GM21390 (cell line): ENCODE data around the gene VPS37B.

Experiments used
- ATAC-seq: cut with Tn5 transposase; IDR thresholded peaks from one replicate; pipeline ENCODE4 v1.9.1; 2021; ENCODE audit not compliant: unreplicated experiment

Gene VPS37B

DNA sequence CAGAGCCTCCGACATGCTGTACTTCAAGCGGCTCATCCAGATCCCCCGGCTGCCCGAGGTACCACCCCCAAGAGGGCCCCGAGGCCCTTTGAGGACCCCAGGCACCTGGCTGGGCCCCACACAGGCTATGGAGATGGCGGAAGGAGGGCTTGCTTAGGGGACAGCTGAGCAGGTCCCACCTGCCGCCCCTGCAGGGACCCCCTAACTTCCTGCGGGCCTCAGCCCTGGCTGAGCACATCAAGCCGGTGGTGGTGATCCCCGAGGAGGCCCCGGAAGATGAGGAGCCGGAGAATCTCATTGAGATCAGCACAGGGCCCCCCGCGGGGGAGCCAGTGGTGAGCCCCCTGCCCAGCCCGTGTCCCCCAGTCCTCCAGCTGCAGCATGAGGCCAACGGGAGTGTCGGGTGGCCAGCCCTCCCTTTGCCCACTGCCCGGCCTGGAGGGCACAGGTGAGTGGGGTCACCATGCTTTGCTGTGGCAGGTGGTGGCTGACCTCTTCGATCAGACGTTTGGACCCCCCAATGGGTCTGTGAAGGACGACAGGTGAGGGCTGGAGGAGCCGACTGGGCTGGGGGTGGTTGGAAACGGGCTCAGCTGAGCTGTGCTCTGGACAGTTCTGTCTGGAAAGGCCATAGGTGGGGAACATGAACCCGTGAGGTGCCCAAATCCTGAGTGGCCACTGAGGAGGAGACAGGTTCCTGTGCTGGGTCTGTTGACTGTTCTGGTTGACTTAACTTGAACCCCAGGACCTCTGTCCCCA lies 40.7 kb downstream of the VPS37B start:
- ATAC-seq: no peak

DNA sequence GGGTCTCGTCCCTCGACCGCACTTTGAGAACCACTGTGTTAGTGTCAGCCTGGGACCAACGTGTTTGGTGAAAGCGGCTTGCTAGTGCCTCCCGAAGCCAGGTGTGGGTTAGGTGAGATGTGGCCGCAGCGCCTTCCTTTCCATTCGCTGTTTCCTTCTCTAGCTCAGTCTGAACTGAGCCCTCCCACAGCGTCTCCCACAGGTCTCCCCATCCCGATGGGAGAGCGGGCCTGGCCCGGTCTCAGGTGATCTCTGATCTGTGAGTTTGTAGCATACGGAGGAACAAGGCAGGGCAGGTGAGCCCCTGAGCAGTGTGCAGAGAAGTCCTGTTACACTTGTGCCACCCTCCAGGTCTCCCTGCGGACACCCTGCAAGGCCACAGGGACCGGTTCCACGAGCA lies 41.4 kb downstream of the VPS37B start:
- ATAC-seq: no peak

DNA sequence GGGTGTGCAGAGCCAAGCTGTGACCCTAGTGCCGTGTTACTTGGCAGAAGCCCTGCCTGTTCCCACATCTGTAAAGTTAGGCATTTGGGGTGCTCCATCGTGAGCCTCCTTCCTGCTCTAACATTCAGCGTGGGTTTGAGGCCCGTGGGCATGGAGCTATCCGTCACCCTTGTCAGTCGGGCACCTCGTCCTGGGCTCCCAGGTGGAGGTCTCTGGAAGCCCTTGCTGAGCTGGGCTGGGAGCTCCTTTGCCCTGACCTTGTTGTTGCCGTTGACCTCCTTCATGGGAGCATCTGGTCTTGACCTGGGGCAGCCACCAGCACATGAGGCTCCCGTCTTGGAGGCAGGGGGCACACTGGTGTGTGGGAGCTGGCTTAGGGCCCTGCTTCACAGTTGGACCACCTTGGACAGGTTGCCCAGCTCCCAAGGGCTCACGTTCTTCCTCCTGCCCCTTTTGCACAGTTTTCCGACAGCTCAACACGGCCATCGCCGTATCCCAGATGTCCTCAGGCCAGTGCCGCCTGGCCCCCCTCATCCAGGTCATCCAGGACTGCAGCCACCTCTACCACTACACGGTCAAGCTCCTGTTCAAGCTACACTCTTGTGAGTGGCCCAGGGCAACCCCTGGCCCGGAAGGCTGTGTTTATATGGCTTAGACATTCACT lies 42.2 kb downstream of the VPS37B start:
- ATAC-seq: no peak

DNA sequence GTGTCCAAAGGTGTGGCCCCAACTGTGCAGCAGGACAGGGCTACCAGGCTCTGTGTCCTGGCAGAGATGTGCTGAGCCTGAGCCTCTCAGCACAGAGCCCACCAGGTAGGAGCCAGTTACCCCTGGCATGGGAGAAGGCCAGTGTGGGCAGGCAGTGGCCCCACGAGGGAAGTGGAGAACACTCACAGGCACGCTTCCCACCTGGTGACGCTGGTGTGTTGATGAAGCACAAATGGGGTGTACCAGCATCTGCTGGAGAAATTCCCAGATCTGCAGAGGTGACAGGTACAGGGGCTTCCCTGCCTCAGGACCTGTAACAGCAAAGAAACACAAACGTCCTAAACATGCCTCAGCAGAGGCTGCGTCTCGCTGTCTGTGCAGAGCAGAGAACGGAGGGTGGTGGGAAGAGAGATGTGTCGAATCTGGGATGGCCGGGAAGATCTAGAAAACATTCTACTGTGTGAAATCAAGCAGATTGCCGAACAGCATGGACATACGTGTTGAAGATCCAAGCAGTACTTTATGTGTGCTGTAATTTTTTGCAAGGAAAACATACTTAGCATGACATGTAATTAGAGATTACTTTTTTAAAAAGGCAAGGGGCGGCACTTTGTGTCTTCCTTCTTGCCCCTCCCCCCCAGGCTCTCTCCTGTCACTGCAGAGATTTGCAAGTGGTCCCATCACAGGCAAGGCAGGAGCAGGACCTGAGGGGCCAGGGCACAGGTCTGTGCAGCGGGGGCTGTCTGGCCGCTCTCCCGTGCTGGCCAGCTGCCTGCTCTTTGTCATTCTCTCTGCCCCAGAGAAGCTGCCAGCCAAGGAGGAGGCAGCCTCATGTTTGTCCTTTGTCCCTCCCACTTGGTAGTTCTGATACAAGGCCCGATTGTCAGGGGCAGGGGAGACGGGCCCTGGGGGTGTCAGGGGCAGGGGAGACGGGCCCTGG lies 43.3 kb downstream of the VPS37B start:
- no peak for ATAC-seq

DNA sequence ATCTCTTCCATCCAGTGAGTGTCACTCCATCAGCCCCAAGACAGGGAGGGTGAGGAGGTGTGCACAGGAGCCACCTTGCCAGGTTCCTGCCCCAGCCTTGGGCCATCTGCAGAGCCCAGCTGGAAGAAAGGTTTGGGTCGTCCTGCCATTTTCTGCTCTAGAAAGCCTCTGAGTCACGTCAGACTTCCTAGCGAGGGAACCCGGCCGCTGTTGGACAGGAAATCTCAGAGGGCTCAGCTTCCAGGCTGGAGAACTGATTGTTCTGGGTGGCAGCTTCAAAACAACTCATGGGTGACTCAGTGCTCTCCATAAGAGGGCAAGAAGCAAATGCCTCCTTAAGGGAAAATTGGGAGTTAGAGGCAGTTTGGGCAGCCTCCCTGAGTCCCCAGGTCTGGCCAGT lies 44.1 kb downstream of the VPS37B start:
- ATAC-seq: no peak

DNA sequence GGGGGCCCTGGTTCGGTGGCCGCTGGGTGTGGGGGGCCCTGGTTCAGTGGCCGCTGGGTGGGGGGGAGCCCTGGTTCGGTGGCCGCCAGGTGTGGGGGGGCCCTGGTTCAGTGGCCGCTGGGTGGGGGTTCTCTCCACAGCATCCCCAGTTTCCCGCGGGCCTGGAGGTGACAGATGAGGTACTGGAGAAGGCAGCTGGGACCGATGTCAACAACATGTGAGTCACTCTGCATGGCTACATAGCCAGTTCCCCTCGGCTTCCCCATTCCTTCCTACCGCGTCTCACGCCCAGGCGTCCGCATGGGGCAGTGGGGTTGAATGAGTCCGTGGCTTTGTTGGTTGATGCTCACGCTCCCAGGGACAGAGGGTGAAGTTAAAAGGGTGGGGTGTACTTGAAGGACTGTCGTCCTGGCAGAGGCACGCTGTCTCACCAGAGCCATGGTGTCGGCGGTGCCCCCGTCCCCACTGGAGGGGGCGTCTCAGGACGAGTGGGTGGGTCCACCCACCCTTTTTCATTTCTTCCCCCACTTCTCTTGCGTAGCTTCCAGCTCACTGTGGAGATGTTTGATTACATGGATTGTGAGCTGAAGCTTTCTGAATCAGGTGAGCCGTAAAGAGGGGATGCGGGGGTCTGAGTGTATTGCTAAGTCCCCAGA lies 45.1 kb downstream of the VPS37B start:
- ATAC-seq: no peak

DNA sequence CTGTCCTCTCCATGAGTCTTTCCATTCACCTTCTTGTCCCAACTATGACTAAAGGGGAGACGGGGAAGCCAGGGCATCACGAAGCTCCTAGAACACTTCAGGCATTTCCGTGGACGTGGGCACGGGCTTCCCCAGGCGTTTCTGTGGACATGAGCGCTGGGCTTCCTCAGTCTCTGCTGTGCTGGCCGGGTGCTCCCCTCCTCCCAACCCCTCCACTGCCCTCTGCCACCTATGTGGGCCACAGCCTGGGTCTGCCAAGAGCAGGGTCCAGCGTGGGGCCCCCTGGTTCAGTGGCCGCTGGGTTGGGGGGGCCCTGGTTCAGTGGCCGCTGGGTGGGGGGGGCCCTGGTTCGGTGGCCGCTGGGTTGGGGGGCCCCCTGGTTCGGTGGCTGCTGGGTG lies 45.9 kb downstream of the VPS37B start:
- ATAC-seq: no peak

DNA sequence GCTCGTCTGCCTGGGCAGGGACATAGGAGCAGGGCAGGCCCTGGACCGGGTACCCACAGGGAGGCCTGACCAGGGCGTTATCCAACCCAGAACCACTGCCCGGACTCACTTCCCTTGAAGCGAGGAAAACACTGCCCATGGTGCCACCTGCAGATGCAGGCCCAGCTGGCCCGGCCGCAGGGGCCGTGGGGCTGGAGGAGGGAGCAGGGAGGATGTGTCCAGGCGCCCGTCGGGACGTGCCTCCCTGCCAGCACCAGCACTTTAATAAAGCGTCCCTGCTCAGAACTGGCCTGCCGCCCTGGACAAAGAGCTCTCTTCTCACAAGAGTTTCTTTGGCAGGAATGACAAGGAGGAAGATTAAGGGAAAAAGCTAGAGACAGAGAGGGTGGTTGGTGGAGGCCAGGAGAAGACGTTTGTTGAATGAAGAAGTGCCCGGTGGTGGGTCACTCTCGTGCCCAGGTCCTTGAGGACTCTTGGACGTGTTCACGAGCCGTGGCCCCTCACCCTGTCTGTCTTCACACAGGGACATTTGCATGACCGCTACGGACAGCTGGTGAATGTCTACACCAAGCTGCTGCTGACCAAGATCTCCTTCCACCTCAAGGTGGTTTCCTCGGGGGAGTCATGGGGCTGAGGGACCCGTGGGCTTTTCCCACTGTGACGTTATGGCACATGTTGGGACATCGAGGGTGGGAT lies 46.4 kb downstream of the VPS37B start:
- no peak for ATAC-seq

DNA sequence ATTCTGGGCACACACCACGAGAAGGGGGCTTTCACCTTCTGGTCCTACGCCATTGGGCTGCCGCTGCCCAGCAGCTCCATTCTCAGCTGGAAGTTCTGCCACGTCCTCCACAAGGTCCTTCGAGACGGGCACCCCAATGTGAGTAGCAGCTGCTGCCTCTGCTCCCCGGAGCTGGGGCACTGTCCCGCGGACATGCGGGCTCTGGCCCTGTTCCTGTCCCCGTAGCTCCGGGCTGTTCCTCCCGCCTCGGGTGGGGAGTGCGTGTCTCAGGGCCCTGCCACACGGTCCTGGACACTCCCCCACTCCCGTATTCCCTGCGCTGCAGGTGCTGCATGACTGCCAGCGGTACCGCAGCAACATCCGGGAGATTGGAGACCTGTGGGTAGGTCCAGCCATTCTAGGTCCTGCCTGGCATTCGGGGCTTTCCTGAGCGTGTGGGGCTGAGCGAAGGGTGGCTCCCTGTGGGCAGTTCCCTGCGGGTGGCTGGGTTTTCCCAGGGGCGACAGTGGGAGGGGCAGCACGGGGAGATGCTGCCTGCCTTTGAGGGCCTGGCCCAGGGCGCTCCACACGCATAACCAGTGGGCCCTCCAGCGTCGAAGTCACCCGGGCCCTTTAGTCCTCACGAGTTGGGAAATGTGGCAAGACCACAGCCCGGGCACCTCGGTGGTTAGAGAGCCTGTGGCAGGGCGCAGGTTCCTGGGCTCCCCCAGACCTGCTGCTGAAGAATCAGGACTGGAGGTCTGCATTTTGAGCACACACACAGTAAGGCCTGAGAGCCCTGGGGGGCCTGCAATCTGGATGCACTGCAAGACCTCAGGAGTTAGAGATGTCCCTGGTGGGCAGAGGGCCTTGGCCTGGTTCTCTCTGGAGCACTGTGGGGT lies 47.2 kb downstream of the VPS37B start:
- ATAC-seq: no peak

DNA sequence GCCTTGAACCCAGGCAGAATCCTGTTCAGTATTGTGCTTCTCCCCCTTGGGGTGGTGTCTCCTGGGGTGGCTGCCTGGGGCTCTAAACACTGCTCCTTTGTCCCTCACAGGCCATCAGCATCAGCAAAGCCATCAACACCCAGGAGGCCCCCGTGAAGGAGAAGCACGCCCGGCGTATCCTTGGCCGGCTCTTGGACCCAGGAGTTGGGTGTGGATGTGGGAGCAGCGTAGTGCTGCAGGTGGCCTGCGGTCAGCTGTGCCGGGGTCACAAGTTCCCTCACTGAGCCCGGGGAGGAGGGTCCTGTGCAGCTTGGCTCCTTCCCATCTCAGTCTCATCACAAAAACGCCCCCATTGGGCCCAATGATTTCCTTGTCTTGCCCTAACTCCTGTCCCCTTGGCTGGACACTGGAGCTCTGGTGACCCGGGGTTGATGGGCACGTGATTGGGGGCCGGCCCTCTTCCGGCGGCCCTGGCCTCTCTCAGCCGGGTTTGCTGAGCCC lies 48.0 kb downstream of the VPS37B start:
- no peak for ATAC-seq

DNA sequence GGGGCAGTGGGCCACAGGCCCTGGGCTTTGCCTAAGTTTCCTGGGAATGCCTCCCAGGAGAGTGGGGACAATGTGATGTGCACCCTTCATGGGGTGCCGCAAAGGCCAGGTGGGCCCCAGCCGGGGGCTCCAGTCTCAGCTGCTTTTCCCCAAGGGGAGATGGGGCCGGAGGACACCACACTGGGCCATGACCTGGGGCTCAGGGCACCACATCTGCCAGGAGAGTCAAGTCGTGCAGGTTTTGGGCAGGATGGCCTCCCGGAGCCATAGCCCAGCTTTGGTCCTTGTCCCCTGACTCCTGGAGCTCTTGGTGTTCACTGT lies 48.4 kb downstream of the VPS37B start:
- no peak for ATAC-seq

DNA sequence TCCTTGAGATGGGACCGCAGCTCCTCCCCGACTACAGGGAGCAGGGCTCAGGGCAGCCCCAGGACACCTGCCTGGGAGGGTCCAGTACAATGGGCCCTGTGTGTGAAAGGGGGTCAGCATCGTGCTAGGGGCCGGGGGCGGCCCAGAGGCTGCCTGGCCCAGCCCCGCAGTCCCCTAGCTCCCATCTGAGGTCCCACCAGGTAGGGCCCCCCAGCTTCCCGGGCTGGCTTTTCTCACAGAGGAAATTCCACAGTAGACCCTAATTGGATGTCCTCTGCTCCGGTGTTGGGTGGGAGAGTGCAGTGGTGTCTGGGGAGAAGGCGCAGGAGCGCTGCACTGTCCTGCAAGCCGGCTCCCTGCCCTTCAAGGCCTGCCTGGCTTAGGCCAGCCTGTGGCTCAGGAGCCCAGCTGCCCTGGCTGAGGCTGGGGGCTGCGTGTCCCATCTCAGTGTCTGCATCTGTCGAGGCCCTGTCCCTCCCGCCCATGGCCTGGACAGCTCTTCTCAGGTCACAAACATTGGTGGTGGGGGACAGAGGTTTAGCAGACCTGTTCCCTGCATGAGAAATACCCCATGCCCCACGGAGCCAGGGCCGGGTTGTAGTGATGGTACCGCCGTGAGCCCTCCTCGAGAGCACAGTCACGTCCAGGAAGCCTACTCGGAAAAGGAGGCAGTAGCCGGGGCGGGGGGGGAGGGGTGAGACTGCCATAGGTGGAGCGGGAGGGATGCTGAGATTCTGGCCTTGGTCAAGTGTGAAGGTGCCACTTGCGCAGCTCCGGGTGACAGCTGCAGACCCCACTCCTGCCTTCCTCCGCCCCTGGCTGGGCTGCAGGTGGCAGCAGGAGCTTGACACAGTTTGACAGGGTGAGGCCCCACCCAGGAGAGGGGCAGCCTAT lies 49.1 kb downstream of the VPS37B start:
- no peak for ATAC-seq

DNA sequence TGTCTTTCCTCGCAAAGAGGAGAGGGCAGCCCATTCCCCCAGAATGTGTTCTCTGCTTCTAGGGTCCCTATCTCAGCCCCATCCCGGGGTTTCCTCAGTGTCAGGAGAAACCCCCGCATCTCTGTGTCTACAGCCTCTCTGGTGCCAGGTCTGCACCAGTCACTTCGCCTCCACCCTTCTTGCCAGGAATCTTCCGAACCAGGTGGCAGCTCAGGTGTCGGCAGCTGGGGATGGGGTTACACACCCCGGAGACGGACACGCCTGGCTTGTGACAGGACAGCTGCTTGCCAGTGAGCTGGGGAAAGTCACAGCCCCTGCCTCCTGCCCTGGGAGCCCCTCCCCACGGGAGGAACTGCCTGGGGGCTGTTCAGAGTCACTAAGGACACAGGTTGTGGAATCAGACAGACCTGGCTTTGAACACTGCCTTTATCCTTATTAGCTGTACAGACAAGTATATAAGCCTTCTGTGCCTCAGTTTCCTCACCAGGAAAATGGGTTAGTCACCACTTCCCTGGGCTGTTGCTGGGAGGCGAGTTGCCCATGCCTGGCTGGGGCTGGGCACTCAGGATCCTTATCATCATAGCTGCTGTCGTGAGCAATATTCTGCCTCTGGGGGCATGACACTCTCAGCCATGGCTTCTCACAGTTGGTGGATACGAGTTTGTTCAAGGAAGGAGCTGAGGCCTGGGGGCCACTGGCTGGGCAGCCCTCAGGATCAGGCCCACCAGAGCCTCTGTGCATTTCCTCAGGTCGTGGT lies 49.9 kb downstream of the VPS37B start:
- no peak for ATAC-seq

DNA sequence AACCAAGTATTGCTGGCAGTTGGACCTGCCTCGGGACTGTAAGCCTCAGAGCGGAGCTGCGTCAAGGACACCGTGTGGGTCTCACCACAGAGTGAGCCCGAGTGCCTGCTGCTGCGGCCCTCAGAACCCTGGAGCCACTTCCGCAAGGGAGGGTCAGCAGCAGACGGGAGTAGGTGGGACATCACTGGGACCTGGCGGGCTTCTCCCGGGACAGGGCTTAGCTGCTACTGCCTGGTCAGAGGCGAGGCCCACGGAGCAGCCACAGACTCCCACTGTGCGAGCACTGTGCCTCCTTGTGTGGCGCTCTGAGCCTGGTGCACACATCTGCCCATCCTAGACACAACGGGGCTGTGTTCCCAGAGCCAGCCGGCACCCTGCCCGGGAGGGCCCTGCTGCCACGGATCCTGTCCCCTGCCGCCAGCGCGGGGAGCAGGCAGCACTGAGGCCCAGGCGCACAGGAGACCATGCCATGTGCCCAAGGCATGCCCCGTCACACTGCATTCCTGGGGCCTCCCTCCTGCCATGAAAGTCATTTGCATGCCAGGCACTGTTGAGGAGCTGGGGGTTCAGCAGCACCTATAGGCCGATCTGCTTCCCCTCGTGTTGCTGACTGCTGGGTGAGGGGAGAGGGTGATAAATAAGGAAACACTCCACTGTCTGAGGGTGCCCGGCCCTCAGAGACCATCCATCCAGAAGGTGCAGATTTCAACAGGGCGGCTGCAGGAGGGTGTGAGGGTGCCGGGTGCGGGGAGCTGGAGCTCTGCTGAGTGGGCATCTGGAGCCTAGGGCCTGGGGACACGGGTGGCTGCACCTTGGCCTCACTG lies 50.7 kb downstream of the VPS37B start:
- no peak for ATAC-seq

DNA sequence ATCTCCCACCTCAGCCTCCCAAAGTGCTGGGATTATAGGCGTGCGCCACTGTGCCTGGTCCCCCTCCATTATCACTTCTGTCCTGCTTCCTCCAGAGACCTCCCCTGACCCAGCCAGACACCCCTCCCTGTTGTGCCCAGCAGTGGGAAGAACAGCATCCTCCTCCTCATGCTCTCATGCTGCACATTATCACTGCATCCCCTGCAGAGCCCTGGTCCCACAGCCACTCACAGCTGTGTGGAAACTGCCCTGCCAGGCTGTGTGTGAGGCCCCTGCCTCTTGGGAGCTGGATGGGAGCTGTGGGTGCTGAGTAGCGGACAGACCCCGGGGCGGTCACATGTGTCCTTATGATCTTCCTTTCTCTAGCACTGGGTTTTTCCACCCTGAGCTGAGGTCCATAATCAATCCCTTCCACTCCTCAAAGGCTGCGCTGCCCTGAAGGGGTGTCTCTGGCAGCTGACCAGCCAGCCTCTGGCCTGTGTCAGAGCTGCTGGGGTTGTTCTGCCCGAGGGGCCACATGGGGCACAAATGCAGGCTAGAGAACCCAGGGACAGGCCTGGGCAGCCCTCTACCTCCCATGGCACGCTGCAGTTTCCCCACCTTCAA lies 51.5 kb downstream of the VPS37B start:
- ATAC-seq: no peak

DNA sequence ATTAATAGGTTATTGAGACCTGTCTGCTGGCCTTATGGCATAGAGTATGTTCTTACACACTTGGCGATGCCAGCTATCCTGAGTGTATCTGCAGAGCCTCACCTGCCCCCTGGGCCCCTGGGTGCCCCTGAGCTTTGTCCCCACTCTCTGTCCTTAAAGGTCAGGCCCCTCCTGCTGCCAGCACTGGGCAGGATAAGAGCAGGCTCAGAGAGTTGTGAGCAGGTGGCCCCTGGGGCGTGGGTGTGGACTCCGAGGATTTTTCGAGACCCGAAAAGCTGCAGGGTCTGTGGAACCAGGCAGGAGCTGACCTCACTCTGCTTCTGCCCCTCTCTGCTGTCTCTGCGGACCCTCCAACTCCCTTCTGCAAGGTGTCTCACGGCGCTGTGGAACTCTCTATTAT lies 52.5 kb downstream of the VPS37B start:
- no peak for ATAC-seq
